Vagina (tissue), 2 donors: ENCODE measurements around the gene ZNF385C. TPM values are rescaled to one million over a fixed set of nuclear protein-coding genes. Genes with fewer than 3 reads are reported as not detected.

Experiments used
- DNase-seq, 2 donors: peaks; one replicate each; pipeline ENCODE4 v3.0.0-alpha.2; 2017; ENCODE audit errors: extremely low spot score in 2 of 2
- H3K27ac ChIP-seq: fragments of 200-600 bp; sonication (generic); one replicate; pipeline ENCODE4 v1.5.1; 2019
- H3K27me3 ChIP-seq: fragments of 200-600 bp; sonication (generic); one replicate; pipeline ENCODE4 v1.5.1; 2019
- H3K36me3 ChIP-seq, 2 donors: fragments of 200-600 bp; sonication (generic); one replicate each; pipeline ENCODE4 v1.5.1; 2017 to 2019
- H3K4me1 ChIP-seq: fragments of 200-600 bp; sonication (generic); one replicate; pipeline ENCODE4 v1.5.1; 2019
- H3K4me3 ChIP-seq, 2 donors: fragments of 200-600 bp; sonication (generic); 1 replicate in 1 of 2; 2 replicates in 1 of 2; pipeline ENCODE4 v1.5.1; 2016 to 2019
- H3K9me3 ChIP-seq: fragments of 200-600 bp; sonication (generic); one replicate; pipeline ENCODE4 v1.5.1; 2019
- CTCF ChIP-seq, 3 experiments: fragments of 450-650 bp in 2 of 3; fragments of 200-600 bp in 1 of 3; sonication (generic) in 1 of 3; IDR thresholded peaks; one replicate each; pipeline ENCODE4 v1.5.1; 2017 to 2019; ENCODE audit warnings: antibody characterized with exemption in 3 of 3, mild to moderate bottlenecking in 2 of 3, moderate library complexity in 2 of 3
- POLR2A ChIP-seq, 2 donors: fragments of 450-650 bp; IDR thresholded peaks; one replicate each; pipeline ENCODE4 v1.6.1; 2017; ENCODE audit warnings: antibody characterized with exemption in 2 of 2, mild to moderate bottlenecking in 2 of 2, moderate library complexity in 2 of 2
- POLR2AphosphoS5 ChIP-seq, 2 donors: sonication (generic); formaldehyde crosslinking; IDR thresholded peaks; one replicate each; pipeline ENCODE4 v1.9.0; 2017; ENCODE audit warnings: antibody characterized with exemption in 2 of 2, mild to moderate bottlenecking in 2 of 2, low read depth in 1 of 2; ENCODE audit not compliant: insufficient read depth in 1 of 2
- intact Hi-C: fragments of 100-400 bp; cut with DNase I; formaldehyde crosslinking; loops from one replicate; pipeline ENCODE4 v1.15.1; 2023
- total RNA-seq: library from RNA; depleted of rRNA; stranded (reverse); fragments of >200 nt; gene quantifications from one replicate; pipeline ENCODE4 v1.2.3, GENCODE V29; 2016

ZNF385C gene
- total RNA-seq, 1 donor from 2014 or later, result 0.49 TPM

GRCh38 chr17:41989702-41990419, 108.4 kb downstream of the ZNF385C start:
- no peaks in the 10 kb centered on the region for H3K27me3 ChIP-seq
- no peaks in the 10 kb centered on the region for H3K4me1 ChIP-seq
- peaks cover 0 to 86% of the 10 kb centered on the region in 2 donors for H3K36me3 ChIP-seq
- no peak overlapping the region for H3K4me3 ChIP-seq
- no peak for DNase-seq
- no peaks in the 10 kb centered on the region for H3K9me3 ChIP-seq
- H3K27ac ChIP-seq, result no peak overlapping the region
- intact Hi-C loops, result no loop called here
- no peak for TF ChIP-seq POLR2A (IDR thresholded peaks at IDR 0.05)
- TF ChIP-seq CTCF (IDR thresholded peaks at IDR 0.05), result no peak
- TF ChIP-seq POLR2AphosphoS5 (IDR thresholded peaks at IDR 0.05; ENCODE audit: insufficient read depth in 1 of 2, low read depth in 1 of 2), result no peak

- Histone ChIP-seq H3K4me1 (no peaks in the 10 kb centered on the region), H3K27ac (no peak overlapping the region), H3K9me3 (no peaks in the 10 kb centered on the region), H3K36me3 (peaks cover 0 to 84% of the 10 kb centered on the region in 2 donors), H3K27me3 (no peaks in the 10 kb centered on the region), H3K4me3 (no peak overlapping the region)
- intact Hi-C loops, result no loop called here
- TF ChIP-seq CTCF (IDR thresholded peaks at IDR 0.05), result no peak
- TF ChIP-seq POLR2AphosphoS5 (IDR thresholded peaks at IDR 0.05; ENCODE audit: insufficient read depth in 1 of 2, low read depth in 1 of 2), result no peak
- no peak for TF ChIP-seq POLR2A (IDR thresholded peaks at IDR 0.05)
- no peak for DNase-seq
Measured at GRCh38 chr17:41988418-41988817, 109.9 kb downstream of the ZNF385C start.

- TF ChIP-seq POLR2A (IDR thresholded peaks at IDR 0.05), result no peak
- no peak for TF ChIP-seq CTCF (IDR thresholded peaks at IDR 0.05)
- Histone ChIP-seq H3K36me3 (peaks cover 0 to 82% of the 10 kb centered on the region in 2 donors), H3K27me3 (no peaks in the 10 kb centered on the region), H3K4me1 (peaks cover 3% of the 10 kb centered on the region), H3K9me3 (no peaks in the 10 kb centered on the region), H3K27ac (no peak overlapping the region), H3K4me3 (no peak overlapping the region)
- DNase-seq, result no peak
- intact Hi-C loops, result no loop called here
Measured at GRCh38 chr17:41987642-41988041, 110.6 kb downstream of the ZNF385C start.

- intact Hi-C loops, result no loop called here
- Histone ChIP-seq H3K4me3 (no peak overlapping the region), H3K27ac (no peak overlapping the region), H3K36me3 (peaks cover 0 to 79% of the 10 kb centered on the region in 2 donors), H3K9me3 (no peaks in the 10 kb centered on the region), H3K27me3 (no peaks in the 10 kb centered on the region), H3K4me1 (peaks cover 10% of the 10 kb centered on the region)
- no peak for TF ChIP-seq CTCF (IDR thresholded peaks at IDR 0.05)
- TF ChIP-seq POLR2A (IDR thresholded peaks at IDR 0.05), result no peak
- no peak for TF ChIP-seq POLR2AphosphoS5 (IDR thresholded peaks at IDR 0.05; ENCODE audit: insufficient read depth in 1 of 2, low read depth in 1 of 2)
- DNase-seq, result no peak
Measured at GRCh38 chr17:41986634-41987033, 111.6 kb downstream of the ZNF385C start.

- Histone ChIP-seq H3K36me3 (peaks cover 0 to 81% of the 10 kb centered on the region in 2 donors), H3K27me3 (no peaks in the 10 kb centered on the region), H3K9me3 (no peaks in the 10 kb centered on the region), H3K27ac (no peak overlapping the region), H3K4me3 (no peak overlapping the region), H3K4me1 (peaks cover 10% of the 10 kb centered on the region)
- TF ChIP-seq POLR2AphosphoS5 (IDR thresholded peaks at IDR 0.05; ENCODE audit: insufficient read depth in 1 of 2, low read depth in 1 of 2), result no peak
- TF ChIP-seq POLR2A (IDR thresholded peaks at IDR 0.05), result no peak
- no peak for TF ChIP-seq CTCF (IDR thresholded peaks at IDR 0.05)
- intact Hi-C loops, result no loop called here
- DNase-seq, result no peak
Measured at GRCh38 chr17:41985919-41986318, 112.4 kb downstream of the ZNF385C start.
